CD4-positive, alpha-beta T cell treated with Interleukin-1 beta for 1 hour (primary cell): ENCODE results near the gene LEPROT.
"Not testable (repeated sequence)": the region's sequence is repeated elsewhere in the genome, so short reads cannot be mapped to it uniquely, and the experiment has no call there.

Source experiments
- DNase-seq, 2 donors: peaks; one replicate each; pipeline ENCODE4 v3.0.0-alpha.2; 2020 to 2022

The LEPROT gene

DNA sequence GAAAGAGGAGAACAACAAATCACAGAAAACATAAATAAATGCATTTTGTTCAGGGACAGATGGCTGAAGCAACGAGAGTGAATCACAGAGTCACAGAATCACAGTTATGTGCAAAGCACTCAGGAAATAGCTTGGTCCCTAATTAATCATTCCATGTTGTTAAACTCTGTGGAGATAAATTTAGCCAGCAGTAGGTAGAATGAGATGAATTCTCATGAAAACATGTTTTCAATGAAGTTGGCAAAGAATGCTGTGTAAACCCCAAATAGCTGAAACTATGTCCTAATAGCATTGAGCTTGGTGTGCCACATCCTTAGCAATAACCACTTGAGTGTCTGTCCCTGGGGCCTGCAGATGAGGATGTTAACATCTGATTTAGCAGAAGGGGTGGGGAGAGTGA, 20.4 kb downstream of the LEPROT start:
- DNase-seq, result no peak

DNA sequence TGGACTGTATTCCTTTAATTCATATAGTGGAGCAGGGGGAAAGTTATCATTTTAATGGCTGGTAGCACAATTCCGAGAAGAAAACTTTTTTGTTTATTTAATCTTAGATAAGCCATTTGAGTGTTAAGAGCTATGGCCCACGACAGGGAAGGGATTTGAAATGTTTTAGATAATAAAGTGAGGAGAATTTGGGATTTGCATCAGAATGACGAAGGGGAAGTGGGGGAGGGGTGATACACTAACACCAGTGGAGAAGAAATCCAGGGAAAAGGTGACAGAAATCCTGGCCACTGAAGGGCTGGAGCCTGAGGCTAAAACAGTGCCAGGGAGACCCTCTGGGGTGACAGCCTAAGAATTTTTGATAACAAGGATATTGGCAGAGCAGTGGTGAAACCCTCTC, 21.0 kb downstream of the LEPROT start:
- no peak for DNase-seq

DNA sequence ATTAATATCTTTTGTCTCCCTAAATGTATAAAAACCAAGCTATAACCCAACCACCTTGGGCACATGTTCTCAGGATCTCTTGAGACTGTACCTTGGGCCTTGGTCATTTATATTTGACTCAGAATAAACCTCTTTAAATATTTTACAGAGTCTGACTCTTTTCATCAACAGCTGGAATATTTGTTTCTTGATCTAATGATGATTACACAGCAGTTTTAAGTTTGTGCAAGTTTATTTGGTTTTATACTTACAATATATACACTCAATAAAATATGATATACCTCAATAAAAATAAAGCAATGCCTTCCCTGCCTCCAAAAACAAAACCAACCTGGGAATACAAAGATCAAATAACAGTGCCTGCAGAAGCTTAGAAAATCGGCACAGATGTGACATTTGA, 22.0 kb downstream of the LEPROT start:
- no peak for DNase-seq

DNA sequence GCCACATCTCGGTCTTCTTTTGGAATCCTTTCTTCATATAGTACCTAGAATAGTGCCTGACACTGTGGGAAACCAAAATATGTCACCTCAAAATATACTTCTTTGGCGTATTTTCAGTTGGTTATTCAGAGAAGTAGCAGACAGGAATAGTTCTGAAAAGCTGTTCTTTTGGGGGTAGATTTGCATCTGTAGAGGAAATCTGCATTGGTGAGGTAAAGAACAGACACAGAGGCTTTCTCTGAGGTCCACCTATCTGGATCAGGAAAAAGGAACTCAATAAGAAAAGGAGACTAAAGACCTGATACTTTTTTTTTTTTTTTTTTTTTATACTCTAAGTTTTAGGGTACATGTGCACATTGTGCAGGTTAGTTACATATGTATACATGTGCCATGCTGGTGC, 23.2 kb downstream of the LEPROT start:
- DNase-seq, result no peak

DNA sequence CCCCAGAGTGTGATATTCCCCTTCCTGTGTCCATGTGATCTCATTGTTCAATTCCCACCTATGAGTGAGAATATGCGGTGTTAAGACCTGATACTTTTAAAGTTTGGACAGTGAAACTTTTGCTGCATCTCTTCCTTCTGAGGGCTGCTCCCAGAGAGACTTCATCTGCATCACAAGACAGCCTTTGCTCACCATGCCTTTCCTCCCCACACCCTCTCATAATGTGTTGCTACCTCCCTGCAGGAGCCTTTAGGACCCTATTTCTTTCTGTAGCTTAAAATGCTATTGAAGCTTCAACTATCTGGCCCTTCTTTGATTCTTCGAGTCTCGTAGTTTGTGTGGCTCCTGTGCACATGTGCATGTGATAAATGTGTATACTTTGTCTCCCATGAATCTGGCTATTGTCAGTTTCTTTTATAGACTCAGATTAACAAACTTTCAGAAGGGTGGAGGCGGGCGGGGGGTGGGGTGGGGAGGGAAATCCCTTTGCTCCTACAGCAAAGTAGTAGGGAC, 23.7 kb downstream of the LEPROT start:
- DNase-seq, result no peak

DNA sequence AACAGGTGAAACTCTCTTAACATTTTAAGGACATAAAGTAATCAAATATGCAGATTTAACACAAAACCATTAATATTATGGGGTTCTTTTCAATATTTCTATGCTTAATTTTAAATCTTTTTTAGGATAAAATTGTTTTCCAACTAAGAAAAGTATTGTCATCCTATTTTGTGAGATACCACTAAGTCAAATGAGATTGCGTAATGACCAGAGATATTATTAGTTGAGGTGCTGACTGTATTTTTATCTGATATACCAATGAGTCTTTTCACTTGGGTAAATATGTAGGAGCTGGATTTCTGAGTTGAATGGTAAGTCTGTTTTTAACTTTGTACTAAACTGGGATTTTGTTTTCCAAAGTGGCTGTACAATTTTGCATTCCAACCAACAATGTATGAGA, 25.4 kb downstream of the LEPROT start:
- no peak for DNase-seq

DNA sequence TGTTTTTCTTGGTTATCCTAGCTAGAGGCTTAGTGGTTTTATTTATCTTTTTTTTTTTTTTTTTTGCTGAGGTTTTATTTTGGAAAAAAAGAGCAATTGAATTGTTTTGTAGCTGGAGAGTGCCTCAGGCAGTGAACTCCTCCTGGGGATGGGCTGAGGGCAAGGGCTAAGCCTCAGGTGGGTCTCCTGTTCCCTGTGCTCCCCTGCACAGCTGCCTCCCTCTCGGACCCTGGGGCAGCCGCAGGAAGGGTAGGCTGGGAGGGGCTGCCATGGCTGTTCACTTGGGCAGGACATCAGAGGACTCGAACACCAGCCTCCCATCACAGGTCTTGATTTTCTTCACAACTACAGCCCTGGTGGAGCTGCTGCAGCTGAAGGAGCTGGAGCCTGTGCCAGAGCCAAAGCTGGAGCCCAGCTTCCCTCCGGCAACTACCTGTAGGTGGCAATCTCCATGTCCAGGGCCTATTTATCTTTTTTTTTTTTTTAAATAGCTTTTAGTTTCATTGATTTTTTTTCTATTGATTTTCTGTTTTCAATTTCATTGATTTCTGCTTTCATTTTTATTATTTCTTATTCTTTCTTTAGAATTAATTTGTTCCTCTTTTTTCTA, 28.9 kb downstream of the LEPROT start:
- DNase-seq, result no peak

DNA sequence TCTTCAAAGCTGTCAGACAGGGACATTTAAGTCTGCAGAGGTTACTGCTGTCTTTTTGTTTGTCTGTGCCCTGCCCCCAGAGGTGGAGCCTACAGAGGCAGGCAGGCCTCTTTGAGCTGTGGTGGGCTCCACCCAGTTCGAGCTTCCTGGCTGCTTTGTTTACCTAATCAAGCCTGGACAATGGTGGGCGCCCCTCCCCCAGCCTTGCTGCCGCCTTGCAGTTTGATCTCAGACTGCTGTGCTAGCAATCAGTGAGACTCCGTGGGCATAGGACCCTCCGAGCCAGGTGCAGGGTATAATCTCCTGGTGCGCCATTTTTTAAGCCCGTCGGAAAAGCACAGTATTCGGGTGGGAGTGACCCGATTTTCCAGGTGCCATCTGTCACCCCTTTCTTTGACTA, 35.2 kb downstream of the LEPROT start:
- not testable (repeated sequence) for DNase-seq

DNA sequence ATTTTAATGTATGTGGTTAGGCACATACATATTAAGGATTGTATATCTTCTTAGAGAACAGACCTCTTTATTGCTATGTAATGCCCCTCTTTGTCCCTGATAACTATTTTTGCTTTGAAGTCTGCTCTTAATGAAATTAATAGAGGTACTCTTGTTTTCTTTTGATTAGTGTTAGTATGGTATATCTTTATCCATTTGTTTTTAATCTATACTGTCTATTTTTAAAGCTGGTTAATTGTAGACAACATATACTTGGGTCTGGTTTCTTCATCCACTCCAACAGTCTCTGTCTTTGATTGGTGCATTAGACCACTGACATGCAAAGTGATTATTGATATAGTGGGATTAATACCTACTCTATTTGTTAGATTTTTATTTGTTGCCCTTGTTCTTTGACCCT, 36.0 kb downstream of the LEPROT start:
- no peak for DNase-seq

DNA sequence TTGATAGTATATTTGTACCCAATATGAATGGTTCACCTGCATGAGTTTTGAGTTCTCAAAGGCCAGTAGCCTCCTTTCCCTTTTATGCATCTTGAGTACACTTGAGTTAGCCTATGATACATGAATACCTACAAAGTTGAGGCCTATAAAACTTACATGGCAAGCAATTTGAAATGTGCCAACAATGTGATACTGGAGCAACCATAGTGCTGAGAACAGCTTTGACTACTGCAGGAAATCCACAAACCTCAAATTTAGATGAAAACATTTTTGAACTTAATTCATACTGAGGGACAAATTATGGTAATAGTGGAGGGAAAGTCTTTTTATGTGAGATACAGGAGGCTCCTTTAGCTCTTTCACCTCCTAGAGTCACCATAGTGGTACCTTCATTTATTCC, 37.4 kb downstream of the LEPROT start:
- no peak for DNase-seq

DNA sequence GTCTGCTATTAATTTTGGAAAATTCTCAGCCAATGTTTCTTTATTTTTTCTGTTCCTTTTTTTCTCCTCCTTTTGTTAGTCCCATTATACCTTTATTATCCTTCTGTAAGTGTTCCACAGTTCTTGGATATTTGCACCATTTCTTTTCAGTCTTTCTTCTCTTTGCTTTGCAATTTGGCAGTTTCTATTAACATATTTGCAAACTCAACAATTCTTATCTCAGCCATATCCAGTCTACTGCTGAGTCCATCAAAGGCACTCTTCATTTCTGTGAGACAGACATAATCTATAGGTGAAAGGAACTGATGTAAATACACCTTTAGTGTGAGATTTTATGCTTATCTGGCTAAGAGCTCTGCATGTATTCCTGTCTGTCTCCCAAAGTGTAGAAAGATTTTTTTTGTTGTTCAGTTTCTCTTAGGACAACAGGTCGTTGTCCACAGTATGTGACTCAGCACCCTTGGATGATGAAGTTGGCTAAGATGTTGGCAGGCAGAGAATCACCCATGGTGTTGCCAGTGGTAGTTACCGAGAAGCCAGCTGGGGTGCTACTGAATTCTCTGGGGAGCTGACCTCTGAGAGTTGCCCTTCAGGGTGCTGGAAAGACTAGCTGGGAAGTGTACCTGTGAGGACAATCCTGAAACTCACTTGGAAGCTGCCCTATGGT, 38.4 kb downstream of the LEPROT start:
- DNase-seq, result no peak

DNA sequence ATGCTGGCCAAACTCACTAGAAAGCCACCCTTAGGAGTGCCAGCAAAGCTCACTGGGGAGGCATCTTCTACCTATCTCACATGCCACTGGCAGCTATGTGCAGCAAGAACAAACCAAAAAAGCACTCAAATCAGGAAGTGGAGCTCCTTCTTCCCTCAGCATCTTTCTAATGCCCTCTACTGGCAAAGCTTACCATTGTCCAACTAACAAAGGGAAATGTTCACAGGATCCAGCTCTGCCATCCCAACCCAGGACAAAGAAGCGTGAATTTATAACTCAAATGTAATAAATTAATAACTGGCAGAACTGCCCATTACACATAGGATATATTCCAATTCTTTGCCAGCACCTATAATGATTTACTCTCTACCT, 38.9 kb downstream of the LEPROT start:
- DNase-seq, result peak in 1 of 2 donors; percentile 1

DNA sequence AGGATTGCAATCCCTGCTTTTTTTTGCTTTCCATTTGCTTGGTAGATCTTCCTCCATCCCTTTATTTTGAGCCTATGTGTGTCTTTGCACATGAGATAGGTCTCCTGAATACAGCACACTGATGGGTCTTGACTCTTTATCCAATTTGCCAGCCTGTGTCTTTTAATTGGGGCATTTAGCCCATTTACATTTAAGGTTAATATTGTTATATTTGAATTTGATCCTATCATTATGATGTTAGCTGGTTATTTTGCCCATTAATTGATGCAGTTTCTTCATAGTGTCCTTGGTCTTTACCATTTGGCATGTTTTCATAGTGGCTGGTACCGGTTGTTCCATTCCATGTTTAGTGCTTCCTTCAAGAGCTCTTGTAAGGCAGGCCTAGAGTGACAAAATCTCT, 45.4 kb downstream of the LEPROT start:
- not testable (repeated sequence) for DNase-seq

DNA sequence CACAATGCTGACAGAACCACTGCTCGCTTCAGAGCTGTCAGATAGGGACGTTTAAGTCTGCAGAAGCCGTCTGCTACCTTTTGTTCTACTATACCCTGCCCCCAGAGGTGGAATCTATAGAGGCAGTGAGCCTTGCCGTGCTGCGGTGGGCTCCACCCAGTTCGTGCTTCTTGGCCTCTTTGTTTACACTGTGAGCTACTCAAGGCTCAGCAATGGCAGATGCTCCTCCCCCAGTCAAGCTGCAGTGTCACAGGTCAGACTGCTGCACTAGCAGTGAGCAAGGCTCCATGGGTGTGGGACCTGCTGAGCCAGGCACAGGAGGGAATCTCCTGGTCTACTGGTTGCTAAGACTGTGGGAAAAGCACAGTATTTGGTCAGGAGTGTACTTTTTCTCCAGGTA, 47.1 kb downstream of the LEPROT start:
- DNase-seq, result no peak

DNA sequence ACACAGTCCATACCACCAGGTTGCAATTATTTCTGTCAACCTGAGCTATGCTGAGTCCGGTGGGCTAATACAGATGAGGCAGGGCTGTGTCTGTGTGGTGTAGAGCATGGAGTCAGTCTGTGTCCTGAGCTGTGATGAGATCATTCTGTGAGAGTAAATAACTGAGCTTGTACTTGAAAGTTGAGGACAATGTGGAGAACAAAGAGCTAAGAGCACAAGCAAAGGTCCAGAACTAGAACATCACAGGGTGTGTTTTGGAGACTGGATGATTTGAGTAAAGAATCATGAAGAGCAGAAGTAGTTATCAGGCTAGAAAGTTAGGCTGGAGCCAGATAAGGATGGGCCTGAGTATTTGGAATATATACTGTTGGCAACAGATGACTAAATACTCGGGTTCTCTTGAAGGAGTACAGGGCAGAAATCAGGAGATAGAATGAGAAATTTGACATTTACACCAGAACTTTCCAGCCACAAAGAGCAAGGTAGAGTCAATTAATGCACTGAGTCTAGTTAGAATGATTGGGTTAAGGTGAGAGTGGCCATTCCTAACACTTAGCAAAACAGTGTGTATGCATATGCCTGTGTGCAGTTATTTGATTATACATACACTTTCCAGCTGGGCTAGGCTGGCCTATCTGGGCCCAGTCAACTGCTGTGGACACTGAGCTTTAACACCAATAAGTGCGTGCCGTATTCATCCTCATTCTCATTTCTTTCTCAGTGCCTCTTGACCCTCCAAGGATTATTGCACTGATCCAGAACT, 48.8 kb downstream of the LEPROT start:
- no peak for DNase-seq

DNA sequence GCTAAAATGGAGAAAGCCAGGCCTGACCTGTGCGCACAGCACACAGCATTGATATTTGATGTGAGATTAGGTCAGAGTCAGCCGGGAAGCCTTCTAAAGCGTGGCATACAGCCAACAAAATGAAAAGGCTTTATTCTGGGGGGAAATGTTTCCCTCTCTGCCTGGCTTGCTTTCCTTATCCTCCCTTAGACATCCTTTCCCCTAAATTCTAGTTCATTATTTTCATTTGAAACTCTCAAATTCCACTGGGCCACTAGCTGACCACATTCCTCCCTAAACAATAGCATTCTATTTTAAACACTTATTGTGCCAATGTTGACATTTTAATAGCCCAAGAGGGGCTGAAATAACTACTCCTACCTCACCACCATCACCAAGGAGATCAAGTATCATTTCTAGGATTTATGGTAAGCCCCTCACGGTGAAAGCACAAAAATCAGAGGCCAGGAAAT, 49.4 kb downstream of the LEPROT start:
- DNase-seq, result no peak

DNA sequence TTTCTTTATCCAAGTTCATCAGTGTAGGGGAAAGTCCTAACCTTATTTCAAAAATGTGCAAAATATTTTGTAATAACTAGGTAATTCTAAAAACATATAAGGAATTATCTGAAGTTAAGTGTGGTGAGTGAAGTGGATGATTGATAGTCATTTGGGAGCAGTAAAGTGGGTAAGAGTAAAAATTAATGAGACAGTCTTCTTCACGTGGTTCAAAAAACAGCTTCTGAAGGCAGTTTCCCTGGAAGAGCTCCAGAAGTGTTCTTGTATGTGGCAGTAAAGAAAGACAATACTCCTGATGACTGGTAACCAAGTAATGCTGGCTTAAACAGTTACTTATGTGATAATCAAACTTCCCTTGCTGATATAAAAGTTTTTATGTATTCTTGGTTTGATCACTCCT, 50.3 kb downstream of the LEPROT start:
- DNase-seq, result no peak

DNA sequence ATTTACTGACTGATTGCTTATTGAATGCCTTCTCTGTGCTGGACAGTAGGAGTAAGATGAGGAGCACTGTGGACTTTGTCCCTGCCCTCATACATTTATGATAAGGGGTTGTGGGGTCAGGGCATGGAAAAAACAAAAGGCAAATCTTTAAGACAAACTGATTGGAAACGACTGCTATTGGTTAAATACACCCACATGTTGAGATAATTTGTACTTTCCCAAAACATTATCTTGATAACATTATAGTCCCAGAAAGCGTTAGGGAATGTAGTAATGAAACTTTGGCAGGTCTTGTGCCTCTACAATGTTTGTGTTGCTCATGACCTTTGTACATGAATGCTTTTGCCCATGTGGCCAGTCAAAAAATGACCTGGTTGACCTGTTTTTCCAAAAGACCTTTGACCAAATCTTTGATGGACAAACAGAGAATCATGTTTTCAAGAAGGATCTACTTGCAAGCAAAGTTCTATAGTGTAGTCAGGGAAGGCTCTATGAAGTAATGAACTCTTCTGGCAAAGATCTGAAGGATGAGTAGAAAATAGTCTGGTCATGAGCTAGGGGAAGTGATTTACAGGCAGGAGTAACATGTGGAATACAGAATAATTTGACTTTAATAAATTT, 50.9 kb downstream of the LEPROT start:
- DNase-seq, result no peak

DNA sequence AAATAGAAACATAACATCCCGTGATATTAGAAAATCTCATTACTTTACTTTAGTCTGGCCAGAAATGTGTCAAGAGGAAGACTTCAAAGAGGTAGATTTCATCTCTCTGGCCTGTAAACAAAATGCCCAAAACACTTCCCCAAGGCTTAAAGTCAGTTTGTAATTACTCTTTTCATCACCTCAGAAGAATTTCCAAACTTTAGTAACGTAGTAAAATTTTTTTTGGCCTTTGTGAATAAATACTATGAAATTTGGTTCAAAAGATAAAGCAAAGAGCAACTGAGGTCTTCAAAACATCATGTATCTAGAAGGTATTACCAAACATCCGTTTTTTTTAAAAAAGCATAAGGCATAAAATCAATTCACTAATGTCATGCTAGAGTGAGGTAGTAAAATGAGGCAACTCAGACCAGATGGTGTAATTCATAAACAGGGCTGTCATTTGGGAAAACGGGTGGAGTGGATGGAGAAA, 51.4 kb downstream of the LEPROT start:
- no peak for DNase-seq

DNA sequence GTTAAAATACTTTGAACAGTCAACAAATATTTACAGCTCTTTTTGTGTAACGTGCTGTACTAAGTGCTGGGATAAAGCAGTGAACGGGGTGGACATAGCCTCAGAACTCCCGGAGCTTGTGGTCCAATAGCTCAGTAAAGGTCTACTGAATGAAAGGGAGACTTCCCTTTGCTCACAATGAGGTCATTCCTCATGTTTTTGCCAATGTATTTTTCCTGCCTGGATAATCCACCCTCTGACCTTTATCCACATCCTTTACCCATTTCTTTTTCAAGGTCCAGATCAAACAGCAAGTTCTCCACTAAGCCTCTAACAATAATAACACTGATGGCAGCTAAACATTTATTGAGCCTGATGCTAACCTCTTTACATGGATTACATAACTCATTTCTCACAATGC, 55.9 kb downstream of the LEPROT start:
- DNase-seq, result no peak

DNA sequence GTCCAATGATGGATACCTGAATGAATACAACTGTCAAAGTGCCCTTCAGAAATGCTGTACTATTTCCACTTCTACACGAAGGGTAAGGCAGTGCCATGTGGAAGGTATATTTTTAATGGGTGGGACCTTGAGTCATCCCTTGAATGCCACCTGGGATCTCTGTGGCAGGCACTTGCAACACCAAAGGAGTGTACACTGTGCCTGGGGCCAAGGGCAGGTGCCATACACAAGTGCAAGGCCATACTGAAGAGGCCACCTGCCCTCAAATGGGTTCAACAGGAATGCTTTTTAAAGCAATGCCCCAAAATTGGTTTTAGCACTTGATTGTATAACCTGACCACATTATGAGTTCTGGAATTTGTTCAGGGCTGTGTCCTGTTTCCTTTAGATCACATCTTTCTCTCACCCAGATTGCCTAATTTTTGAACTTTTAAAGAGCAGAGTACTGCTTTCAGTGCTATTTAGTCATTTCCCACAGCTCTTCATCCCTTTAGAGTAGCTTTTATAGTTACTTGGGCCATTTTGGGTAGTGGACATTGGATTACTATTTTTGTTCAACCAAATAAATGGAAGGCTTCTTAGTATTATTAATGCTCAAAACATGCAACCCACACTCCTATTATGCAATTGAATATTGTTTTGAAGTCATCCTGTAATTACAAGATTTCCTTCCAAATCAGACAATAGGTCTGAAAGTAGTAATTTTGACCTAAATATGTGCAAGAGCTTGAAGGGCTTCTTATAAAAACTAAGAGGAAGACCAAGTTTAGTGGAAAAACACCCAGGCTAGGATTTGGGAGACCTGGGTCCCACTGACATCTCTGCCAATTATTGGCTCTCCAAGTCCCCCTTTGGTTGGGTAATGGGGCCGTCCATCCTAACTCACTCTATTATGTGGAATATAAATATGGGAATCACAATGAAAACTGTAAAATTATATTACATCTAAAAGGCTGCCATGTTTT, 57.2 kb downstream of the LEPROT start:
- no peak for DNase-seq

DNA sequence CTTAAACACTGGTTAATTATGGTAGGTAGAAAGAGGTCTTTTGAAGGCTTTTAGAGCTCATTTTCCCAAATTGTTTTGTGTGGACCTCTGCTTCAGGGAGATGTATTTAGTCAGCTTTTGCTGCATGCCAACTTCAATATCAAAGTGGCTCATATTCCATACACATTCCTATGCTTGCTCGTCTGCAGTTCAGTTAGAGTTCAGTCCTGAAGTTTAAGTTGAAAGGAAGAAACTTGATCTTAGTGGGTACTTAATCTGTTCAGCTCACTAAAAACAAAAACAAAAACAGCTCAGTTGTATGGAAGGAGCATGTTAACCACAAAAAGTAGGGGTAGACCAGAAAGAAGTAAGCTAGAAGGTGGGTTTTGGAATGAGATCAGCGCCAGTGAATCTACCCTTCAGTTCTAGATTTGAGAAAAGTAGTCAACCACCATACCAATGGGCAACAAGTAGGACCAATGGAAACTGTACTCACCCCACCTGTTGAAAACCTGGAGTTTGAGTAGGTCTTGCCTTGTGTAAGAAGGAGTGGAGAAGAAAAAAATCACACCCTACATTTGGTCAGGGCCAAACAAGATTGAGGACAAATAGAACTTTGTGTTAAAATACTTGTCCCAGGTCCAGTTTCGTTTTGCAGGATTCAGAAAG, 58.0 kb downstream of the LEPROT start:
- DNase-seq, result no peak
